OCI-M2 (cell line): ENCODE measurements around the gene CHST7.
"Not testable (repeated sequence)": the region's sequence is repeated elsewhere in the genome, so short reads cannot be mapped to it uniquely, and the experiment has no call there.

Experiments
- DNase-seq: peaks from one replicate; lab custom pipeline; 2025; ENCODE audit not compliant: unreplicated experiment; lab: John Stamatoyannopoulos, UW

CHST7 gene, protein sequence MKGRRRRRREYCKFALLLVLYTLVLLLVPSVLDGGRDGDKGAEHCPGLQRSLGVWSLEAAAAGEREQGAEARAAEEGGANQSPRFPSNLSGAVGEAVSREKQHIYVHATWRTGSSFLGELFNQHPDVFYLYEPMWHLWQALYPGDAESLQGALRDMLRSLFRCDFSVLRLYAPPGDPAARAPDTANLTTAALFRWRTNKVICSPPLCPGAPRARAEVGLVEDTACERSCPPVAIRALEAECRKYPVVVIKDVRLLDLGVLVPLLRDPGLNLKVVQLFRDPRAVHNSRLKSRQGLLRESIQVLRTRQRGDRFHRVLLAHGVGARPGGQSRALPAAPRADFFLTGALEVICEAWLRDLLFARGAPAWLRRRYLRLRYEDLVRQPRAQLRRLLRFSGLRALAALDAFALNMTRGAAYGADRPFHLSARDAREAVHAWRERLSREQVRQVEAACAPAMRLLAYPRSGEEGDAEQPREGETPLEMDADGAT

DNA sequence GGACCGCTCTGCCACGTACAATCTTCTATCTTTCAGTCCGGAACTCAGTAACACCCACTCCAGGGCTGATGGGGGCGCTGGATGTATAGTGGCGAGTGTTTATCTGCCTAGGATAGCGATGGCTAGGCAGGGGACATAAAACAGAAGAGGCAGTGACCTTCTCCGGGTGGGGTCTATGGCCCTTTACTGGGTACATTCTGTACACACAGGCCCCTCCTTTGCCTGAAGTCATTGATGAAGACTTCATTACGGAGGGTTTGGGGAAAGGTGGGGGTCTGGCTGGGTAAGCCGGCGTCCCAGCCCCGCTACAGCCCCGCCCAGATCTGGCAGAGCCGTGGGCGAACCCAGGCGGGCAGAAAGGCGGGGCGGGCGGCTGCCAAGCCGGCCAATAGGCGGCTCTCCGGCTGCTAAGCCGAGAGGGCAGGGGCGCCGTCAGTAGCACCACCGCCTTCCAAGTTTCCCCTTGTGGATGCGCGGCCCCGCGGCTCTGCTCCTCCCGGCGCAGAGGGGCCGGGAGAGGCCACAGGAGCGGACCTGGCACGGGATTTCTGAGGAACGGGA, at the start of gene CHST7:
CHST7 (plus strand) TSS at position 435 of the 561 bp plus-strand sequence. CDS start 167 bp downstream, outside the sequence.
- peak; percentile 83 for DNase-seq

DNA sequence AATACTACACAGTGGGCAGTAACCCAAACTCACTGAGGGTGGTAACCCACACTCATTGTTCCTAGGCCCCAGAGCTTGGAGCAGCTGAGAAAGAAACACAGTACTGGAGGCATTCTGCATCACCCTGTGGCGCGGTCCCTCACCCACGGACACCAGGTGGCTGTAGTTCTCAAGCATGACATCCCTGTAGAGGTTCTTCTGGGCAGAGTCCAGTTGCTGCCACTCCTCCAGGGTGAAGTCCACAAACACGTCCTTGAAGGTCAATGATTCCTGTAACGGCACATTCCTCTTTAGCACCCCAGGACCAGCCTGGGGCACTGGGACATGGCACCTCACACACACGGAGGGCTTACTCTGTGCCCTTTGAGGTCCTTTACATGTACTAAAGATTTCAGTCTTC, 44.9 kb upstream of the CHST7 start:
- not testable (repeated sequence) for DNase-seq

DNA sequence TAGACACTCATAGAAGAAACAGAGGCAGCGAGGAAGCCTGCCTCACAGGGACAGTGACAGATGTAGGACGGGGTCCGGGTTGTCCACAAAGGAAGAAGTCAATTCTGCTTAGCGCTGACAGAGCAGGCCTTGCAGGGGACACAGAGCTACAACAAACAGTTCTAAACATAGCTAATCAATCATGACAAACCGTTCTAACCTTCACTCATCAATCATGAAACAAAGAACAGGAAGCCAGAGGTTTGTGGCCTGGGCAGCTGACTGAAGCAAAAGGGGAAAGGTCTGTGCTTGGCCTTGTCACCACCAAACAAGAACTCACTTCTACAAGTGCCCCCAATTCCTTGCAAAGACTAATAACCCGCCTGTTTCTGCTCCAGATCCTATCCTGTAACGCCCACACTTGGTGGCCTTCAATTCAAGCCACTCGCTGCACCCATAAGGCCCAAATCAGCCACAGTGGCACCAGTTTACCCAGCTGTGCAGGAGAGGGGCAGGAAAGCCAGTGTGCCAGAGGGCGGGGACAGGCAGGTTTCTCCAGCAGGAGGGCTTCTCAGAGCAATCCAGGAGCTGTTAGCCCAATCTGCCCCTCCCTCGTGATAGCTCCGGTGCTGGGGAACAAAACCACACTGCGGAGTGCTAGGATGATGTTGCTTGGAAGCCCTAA, 43.7 kb upstream of the CHST7 start:
- not testable (repeated sequence) for DNase-seq

DNA sequence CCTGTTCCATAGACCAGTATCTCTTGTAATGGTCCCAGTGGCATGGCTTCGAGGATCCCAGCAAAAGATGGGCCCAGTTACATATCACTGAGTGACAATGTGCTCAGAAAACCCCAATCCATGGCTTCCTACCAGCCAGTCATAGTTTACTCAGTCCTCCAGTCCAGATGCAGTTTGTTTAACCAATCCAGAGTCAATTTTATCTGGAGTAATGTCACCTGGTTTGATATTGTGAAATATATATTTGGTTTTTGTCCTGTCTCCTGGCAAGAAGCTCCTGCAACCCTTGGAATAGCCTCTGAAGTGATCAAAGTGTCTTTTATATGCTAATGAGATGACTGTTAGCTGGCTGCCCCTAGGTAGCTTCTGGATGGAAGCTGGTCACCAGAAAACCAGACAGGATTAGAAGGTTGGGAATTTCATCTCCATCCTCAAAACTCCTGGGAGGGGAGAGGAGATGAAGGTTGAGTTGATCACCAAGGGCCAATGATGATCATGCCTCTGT, 43.1 kb upstream of the CHST7 start:
- DNase-seq, result not testable (repeated sequence)

DNA sequence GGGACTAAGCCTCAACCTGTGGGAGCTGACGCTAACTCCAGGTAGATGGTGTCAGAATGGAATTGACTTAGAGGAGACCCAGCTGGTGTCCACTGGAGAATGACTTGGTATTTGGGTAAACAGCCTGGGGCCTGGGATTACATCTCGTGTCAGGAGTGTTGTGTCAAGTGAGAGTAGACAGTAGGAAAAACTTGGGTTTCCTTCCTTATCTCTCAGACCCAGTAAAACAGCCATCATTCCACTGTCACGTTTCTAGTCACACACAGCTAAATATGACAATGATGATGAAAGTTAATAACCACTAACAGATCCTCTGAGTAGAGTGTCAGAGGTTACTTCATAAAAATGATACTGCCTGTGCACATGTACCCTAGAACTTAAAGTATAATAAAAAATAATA, 42.1 kb upstream of the CHST7 start:
- DNase-seq, result peak; percentile 15

DNA sequence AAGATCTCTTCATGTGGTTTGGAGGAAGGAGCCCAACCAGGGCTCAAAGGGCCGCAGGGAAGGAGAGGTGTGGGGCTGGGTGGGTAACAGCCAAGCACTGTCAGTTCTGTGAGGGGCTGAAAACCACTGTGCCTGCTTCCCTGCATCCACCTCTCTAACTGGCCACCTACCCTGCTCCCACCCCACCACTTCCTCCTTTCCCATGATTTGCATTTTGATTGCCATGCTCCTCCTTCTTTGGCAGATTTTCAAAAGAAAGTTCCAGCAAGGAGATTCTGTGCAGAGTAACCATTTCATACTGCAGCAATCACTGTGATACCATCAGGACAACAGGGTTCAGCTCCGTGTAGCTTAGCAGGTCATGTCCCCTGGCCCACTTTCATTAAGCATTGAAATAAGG, 30.1 kb upstream of the CHST7 start:
- DNase-seq, result no peak

DNA sequence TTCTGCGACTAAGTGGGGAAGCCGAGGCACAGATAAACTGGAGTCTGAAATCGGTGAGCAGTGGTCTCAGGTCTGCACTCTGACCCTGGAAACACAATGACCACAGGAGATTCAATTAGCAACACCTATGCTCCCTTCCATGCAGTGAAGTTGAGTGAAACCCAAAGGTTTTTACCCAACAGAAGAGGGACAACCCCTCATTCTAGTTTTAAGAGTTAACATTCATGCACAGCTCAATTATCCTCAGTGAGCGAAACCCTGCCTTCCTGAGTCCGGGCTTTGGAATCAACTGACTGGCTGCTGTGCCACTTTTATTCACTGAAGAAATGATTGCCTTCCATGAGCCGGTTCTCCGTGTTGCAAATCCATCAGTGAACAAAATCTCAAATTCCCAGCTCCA, 29.0 kb upstream of the CHST7 start:
- not testable (repeated sequence) for DNase-seq

DNA sequence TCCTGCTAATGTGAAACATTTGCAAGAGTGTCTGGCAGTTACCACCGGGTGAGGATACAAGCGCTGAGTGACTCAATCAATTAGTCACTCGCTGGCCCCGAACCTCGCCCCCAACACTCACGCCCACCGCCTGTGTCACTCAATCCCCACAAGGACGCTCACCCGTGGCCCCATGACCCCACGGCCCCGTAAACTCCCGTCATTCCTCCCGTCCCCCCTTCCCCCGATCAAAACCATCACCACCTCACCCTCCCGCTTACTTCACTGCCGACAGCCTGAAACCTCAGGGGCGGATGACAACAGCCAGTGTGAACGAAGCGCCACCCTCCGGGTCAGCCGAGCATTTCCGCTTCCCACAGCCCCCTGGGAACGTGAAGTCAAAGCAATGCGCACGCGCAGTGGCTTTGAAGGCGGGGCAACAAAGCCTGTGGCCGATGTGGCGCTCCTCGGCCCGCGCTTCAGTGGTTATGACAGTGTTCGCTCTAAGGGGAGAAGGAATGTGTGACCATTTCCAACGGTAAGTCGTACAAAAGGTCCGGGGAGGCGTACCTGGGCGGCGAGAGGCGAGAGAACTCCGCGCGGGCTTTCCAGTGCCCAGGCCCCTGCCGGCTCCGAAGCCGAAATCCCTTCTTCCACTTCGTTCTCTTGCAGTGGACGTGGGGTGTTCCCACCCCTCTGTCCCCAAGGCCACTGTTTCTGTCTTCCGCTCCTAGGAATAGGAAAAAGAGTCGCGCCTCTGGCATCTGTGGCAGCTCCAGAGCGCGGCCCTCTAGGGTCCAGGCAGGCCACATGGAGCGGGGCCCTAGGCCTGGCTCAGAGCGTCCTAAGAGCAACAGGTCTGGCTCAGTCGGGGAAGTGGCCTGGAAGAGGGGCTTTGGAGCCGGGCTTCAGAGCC, 28.2 kb upstream of the CHST7 start, which contains the start of gene ZNF674:
ZNF674 (minus strand) TSS at position 311 of the 895 bp plus-strand sequence. CDS start 3,334 bp downstream, outside the sequence.
- peak; percentile 72 for DNase-seq

DNA sequence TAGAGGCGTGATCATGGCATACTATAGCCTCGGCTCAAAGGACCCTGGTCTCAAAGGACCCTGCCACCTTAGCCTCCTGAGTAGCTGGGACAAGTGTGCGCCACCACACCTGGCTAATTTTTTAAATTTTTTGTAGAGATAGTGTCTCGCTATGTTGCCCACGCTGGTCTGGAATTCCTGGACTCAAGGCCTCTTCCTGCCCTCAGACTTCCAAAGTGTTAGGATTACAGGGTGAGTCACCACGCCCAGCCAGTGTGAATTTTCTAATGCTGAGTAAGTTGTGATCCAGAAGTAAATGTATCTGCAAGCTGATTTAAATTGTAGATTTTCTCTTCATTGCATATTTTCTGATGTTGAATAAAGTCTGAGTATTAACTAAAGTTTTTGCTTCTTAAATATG, 25.7 kb upstream of the CHST7 start:
- no peak for DNase-seq

DNA sequence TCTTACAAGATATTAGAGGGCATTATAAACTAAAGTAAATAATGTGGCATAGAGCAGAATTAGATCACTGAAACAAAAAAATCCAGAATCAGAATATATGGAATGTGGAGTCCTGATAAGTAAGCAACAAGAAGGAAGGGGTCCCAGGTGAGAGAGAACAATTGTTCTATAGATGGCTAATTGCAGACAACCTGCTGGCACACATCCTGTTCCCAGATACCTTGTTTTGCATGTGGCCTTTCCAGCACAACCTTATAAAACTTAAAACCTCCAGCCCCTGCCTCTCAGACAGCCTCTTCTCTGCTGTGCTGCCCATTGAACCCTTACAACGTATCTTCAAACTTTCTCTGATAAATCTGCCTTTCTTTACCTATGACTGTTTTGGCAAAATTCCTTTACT, 23.7 kb upstream of the CHST7 start:
- no peak for DNase-seq

DNA sequence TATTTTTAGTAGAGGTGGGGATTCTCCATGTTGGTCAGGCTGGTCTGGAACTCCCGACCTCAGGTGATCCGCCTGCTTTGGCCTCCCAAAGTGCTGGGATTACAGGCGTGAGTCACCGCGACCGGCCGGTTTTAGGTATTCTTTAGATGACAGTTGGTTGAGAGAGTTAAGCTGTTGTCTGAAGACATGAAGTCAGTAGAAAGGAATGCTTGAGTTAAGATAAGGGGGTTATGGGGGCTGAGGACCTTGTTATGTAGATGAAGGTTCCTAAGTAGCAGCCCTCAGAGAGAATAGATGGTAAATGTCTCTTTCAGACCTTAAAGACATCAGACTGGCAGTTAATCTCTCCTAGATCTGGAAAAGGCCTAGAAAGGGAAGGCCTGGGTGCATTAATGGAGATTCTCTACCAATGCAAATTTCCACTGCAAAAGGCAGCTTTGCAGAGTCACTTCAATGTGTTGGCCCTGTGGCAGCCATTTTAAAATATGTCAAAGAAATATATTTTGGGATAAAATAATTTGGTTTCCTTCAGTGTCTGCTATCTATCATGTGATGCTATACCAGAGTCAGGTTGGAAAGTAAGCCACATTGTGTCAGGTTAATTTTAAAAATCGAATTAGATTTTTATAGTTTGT, 22.0 kb upstream of the CHST7 start:
- no peak for DNase-seq

DNA sequence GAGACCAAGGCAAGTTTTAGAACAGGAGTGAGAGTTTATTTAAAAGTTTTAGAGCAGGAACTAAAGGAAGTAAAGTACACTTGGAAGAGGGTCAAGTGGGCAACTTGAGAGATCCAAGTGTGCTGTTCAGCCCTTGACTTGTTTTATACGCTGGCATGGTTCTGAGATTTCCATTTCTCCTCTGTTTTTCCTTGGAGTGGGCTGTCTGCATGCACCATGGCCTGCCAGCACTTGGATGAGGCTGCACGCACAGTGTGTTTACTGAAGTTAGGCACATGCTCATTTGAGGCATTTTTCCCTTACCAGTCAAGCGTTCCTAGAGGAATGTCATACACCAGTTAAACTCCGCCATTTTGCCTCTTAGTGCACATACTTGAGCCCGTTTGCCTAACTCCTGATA, 19.6 kb upstream of the CHST7 start:
- DNase-seq, result no peak

DNA sequence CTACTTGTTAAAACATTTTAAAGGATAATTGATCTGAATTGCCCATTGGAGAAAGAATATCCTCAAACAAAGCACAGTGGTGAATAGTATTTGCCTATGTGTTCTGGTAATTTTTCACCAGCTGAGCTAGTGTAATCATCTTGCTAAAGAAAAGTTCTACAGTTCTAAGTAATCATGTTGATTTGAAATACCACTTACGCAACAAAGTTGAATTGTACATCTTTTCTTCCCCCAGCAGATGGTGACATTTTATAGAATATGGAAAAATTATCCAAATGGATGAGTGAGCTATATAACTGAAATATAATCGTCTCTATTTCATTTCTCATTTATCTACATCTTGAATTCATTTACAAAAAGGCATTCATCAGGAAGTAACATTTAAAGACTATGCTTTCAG, 18.6 kb upstream of the CHST7 start:
- DNase-seq, result no peak

DNA sequence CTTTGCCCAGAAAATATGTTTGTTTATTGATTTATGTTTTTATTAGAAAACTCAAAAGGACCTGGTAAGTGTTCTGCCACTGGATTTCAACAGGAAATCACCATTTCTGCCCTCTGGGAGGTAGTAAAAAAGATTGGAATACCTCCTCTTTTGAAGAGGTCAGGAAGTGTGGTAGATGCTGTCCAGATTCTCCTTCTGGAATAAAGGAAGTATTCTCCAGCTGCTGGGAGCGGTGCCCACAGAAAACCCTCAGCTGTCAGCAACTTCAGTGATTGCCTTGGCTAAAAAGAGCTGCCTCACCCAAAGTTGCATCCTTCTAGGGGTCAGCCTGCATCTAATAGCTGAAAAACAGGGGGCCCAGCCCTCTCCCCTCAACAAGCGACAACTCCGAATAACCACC, 14.5 kb upstream of the CHST7 start:
- no peak for DNase-seq

DNA sequence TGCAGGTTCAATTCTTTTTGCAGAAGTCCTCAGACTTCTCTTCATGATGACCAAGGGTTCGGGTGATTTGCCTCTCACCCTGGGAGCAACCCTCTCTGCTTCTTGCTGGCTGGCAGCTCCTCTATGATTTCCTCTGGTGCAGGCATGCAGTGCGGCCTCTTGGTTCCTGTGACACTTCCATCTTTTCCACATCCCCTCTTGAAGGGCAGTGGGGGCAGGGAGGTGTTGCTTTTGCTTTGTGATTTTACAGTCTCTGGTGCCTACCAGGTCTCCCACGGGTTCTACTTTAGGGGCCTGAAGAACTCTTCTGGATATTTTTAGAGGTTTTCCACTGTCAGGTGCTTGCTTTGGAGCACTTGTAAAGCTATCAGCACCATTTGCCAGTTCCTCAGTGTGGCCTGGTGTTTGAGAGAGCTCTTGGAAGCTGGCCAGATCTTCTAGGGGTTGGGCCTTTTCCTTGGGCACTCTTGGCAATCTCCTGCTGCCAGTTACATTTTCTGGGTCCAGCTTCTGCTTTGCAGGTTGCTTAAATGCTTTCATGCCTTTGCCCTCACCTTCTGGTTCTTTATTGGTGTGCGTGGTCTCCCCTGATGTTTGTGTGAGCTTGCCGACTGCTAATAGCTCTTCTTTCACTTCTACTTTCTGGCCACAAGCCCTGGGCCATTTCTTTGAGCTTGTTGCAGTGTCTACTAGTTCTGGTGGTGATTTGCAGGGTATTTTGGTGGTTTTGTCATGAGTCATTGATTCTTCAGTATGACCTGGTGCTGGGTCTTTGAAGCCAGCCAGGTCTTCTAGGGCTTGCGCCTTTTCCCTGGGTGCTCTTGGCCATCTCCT, 11.5 kb upstream of the CHST7 start:
- no peak for DNase-seq

DNA sequence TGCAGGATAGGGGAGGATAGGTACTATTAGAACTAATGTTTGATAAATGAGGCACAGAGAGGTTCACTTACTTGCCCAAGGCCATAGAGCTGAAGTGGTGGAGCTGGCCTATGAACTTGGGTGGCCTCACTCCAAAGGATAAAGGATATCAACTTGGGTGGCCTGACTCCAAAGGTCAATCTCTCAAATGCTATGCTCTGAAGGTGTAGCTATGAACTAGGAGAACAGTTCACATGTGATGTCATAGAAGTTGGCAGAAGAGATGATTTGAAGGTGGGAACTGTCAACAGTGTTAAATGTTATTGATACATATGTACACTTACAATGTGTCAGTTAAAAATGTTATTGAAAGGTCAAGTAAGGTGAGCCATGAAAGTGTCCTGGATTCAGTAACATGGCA, 6.2 kb upstream of the CHST7 start:
- no peak for DNase-seq

DNA sequence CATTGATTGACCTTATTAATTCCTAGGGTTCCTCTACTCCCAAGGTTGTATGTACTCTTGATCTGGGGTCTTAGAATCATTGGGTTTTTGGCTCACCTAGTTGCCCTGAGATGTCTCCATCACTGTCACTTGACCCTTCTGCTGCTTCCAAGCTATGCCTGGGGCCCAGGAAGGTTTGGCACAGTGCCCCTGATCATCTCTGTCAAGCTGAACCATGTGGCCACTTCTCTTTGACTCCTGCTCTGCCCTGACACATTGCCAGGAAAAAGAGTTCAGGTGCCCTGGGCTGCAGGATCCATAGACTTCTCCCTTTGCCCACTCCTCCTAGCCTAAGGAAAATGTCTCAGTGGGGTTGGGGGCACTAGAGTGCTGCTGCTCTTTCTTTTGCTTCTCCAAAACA, 3.9 kb upstream of the CHST7 start:
- DNase-seq, result no peak

DNA sequence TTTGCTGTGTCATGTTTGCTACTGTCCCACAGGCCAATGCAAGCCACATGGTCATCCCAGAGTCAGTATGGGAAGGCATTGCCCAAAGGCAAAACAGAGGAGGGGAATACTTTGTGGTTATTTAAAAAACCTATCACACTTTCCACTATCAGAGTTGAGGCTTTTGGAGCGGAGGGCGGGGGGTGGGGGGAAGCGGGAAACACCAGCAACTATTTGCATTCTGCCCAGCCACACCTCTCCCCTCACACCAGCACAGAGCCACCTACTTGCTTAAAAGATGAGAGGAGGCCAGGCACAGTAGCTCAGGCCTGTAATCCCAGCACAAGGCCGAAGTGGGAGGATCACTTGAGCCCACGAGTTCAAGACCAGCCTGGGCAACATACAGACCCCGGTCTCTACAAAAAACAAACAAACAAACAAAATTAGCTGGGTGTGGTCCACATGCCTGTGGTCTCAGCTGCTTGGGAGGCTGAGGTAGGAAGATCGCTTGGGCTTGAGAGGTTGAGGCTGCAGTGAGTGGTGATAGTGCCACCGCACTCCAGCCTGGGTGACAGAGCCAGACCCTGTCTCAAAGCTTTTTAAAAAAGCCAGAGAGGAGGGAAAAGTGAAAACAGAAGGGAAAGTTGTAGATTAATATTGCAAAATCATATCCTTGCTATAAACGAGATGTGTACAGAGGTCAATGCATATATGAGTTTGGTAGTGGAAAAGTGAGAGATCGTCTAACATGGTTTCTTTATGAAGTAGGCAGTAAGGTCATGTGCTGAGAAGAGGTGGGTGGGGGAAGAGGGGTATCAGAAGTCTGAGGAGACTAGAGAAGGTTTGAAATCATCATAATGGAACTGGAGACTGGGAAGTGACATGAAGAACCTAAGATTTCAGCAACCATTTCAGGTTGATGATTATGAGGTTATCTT, 1.9 kb upstream of the CHST7 start:
- DNase-seq, result no peak
